GOT3 (cell line): ENCODE data around the gene PARD3B.

Experiments used
- DNase-seq: peaks from one replicate; lab custom pipeline; 2025; ENCODE audit warnings: mixed read lengths; lab: John Stamatoyannopoulos, UW

The PARD3B gene

DNA sequence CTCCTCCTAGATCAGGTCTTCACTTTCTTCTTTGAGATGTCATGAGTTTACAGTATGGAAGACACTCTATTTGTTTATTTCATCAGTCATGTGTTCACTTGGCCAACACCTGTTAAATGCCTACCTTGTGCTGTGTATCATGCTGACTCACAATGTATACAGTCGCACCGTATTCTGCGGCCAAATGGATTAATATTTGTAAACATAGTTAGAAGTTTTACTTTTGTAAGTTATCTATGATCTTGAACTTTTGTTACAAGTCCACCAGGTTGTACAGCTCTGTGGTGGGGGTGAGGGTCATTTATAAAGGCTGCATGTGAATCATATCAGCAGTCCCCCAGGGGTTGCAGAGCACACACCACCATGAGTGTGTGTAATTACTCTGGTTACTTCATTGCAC lies 728.4 kb downstream of the PARD3B start:
- no peak for DNase-seq

DNA sequence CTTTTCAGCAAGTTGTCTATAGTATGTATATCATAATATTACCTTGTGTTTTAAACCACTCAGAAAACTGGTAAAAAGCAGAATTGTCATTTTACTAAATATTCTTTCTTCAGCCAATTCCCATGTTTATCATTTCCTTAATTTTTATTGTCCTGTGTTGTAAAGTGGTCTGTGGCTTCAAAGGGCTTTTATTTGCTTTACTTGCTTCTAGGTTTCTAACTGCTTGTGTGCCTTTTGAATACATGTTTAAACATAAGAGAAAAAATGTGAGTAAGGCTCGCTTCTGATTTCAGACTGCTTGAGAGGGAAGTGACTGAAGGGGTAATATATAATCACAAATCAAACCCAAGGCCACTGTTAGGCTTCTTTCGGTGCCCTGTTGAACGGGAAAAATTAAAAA lies 729.5 kb downstream of the PARD3B start:
- DNase-seq, result no peak

DNA sequence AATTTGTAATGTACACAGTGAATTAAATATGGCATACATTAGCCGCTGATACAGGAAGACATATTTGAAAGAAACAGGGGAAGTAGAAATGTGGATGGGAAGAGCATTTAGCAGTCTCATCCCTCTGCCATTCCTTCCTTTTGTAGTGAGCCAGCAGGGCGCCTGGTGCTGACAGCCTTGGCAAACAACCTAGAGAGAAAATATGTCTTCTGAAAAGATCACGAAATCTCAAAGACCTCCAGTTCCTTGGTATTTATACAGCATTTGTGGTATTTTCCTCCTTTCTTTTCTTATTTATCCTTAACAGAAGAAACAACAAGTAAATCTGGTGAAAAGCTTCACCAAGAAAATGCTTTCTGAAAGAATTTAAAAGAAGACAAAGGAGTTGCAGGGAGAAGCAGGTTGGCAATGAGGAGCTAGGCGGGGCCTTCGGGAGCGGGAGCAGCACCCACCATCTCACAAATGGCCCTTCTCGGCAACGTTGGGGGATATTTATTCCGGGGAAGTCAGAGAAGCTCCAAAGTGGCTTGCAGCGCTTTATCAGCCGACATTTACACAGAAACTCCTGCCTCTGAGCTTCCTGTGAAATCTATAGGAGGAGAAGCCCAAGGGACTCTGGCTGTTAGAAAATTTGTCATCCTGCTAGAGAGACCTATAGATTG lies 731.0 kb downstream of the PARD3B start:
- DNase-seq, result no peak

DNA sequence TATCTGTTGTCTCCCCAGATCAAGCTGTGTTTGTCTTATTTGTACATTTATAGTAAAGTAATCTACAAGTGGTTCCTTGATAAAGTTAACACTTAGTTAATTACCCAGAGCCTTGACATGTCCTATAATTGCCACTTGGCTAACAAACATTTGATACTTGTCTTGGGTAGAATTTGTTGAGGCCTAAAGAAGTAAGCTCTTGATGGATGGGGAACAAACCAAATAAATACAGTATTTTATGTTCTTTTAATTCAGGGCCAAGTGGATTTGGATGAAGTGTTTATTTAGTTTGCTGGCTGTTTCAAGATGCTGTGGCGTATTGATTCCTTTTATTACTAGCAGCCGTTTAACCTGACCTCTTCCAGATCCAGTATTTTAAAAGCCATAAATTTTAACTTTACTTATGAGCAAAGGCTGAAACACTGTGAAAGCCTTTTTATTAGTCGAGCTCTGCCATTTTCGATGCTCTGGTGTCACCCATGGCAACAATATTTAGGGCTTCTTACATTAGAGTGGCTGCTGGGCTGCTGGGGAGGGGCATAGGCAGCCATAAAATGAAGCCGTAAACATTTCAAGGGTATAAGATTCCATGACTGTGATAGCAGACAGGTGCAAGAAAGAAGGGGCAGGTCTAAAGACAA lies 735.4 kb downstream of the PARD3B start:
- no peak for DNase-seq

DNA sequence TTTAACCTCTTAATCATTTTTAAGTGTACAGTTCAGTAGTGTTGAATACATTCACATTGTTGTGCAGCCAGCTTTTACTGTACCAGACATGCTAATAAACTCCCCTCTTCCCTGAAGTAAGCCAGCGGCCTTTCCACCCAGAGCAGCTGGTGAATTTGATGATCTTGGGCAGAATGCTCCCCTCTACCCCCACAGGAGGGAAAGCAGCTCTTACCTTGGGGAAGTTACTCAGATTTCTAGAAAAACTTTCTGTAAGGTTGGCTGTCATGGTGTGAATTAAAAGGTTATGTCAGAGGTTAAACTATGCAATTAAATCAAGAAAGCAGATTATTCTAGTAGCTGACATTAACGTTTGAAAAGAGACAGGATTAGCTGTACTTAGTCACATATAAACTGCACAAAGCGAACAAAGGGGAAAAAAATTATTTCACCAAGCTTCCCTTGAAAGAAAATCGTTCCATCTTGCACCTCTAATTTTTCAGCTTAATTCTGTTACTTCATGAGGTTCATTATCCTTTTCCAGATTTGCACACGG lies 738.5 kb downstream of the PARD3B start:
- DNase-seq, result no peak

DNA sequence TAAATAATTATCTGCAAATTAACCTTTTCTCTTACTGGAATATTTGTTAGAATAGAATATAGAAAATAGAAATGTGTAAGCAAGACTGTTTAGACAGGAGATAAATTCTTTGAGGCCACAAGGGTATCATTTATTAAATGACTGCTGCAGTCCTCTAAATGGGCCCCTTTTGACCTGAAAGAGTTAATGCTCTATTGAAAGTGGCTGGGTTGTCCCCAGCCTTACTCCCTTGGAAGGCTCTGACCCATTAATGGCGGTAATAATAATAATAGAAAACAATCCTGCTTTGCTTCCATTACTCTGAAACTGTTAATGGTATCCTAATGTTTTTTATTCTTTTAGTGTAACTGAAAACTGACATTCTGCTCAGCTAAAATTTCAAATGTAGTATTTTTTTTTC lies 739.1 kb downstream of the PARD3B start:
- DNase-seq, result no peak

DNA sequence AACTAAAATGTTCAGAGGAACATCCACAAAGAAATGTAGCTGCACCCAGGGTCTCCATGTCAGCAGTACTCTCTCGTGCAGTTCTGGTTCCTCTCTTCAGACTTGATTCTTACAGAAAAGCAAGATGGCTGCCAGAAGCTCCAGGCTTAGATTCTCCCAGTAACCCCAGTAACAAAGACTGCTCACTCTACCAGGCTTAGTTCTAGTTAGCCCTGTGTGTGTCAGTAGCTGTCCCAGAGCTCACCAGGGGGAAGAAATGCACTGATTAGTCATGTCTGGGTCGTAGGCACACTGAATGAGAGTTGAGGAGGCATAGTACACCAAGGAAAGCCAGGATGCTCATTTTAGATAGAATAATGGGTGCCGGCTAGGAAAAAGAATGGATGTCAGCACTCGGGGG lies 742.0 kb downstream of the PARD3B start:
- no peak for DNase-seq

DNA sequence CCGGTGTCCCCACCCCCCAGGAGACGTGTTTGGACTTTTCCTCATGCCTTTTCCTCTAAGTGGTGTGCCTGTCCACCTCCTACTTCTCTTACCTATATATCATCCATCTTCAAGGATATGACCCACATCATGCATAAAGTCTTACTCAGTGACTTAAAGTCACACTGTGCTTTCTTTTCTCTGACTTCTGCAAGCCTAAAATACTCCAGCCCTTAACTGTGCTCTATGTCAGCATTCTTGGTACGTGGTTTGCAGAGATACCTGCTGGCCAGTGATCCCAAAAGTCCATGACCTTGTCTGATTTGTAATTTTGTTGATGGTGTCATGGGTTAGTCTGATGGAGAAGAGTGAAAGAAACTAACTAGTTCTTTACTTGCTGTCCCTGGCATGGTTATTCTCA lies 743.4 kb downstream of the PARD3B start:
- DNase-seq, result no peak

DNA sequence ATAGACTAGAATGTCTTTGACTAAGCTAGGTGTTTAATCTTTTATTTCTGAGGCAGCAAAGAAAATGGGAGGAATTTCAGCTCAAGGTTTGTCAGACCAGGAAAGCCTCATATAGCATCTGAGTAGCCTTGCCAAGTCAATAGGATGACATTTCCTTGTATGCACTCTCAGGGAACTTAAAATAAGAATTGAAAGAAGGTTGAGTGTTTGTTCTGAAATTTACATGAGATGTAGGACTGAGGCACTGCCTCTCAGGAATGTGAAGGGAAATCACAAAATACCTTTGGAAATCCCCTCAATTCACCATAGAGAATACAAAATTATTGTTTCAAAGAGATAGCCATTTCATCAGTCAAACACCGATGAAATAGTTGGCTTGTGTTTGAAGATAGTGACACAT lies 745.0 kb downstream of the PARD3B start:
- DNase-seq, result no peak

DNA sequence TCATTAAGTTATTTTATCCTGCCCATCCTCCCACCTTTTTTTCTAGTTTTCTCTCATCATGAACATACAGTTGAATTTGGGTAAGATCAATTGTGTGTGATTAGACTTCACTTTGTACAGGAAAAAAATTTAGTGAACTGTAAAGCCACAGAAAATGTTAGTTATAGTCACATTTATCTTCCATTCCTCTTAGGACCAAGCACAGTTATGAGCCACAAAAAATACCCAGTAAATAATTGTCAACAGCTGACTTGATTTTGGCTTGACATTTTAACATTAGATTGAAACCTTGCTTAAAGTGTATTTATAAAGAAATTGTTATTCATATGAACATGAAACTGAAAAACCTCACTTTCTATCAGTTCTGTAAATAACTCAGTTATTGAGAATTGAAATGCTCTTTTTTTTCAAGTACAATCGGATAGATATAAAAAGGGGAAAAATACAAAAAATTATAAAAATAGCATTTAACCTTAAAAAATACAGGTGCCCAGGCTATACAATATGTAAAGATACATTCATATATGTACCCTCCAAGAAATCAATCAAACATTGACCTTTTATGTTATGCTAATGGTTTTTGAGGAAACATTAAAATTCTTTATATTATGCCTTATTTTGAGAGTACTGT lies 747.5 kb downstream of the PARD3B start:
- no peak for DNase-seq

DNA sequence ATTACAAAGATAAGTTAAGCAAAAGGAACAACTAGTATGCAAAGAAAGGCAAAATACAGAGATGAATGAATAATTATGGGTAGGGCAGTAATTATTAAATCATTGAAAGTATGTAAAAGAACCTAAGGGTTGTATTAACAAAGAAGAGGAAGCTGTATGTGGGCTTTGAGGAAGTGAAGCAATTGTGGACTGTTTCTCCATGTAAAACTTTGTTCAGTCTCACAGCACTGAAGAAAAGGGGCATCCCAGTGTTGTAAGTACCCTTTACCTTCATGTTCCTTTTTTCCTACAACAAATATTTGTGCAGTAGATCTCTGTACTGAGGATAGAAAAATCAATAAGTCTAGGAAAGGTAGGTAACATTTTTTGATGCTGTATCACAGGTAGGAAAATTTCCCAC lies 748.3 kb downstream of the PARD3B start:
- no peak for DNase-seq

DNA sequence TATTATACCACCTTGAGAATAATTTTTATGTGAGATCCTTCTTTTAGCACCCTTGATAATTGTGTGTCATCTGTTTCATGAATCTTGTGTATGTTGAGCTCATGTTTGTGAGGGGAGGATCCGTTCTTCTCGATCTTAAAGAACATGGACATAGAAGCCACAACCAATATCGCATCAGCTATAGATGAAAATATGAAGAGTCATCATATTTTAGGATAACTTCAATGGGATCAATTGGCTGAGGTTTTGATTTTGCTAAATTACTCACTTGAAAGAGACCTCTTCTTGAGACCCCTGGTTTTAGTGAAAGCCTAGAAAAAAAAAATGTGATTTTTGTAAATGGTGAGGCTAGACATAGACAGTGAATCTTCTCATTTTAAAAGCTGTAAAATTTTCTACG lies 751.7 kb downstream of the PARD3B start:
- no peak for DNase-seq

DNA sequence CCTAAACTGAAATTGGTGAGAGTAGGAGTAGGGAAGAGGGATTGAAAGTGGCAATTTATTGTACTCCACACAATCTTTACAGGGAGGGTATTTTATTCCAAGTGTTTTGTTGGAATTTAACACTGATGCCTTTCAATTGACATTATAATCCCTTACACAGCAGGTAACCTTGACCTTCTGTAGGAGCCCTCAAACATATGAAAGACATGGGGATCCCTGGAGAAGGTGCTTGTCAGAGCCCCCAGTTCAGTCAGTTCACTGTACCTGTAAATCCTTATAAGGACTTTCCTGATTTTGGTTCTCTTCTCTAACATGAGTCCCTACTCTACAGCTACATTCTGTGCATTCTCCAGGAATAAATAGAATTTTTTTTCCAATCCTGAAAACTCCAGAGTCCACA lies 752.1 kb downstream of the PARD3B start:
- no peak for DNase-seq

DNA sequence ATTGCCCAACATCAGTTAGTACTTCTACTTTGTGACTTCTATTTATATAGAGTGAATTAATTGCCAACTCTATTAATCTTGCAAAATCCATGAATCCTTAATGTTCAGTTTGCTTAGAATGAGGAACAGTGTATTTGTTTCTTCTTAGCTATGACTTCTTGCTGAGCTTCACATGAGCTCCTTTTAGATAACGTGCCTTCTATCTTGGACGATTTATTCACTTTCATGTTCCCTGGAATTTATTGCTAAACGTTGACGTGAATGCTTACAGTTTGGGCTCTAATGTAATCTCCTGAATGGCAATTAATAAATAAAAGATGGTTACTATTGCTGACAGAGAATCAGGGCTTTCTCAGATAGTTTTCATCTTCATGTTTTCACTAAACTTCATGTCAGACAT lies 752.6 kb downstream of the PARD3B start:
- DNase-seq, result no peak

DNA sequence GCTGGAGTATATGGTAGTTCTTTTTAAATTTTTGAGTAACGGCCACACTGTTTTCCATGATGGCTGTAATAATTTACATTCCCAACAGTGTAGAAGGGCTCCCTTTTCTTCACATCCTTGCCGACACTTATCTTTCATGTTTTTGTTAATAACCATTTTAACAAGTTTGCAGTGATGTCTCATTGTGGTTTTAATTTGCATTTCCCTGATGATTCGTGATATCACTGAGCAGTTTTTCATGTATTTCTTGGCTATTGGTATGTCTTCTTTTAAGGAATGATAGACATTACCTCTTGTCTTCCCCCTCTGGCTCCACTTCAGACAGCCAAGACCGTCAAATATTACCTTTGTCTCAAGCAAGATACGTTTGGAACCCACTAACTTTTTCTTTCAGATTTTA lies 765.9 kb downstream of the PARD3B start:
- DNase-seq, result no peak

DNA sequence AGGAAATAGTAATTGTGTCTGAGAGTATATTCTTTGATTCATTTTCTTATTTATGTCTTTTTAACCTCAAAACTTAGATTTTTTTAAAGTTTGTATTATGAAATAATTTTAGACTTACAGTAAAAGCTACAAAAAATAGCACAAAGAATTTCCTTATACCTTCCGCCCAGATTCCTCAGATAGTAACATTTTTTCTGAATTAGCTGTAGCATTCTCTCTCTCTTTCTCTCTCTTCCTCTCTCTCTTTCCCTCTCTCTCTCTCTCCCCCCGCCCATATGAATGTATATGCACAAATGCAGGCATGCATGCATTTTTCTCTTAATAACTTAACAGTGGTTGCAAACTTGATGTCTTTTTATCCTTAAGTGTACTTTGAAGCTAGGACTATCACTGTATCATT lies 776.0 kb downstream of the PARD3B start:
- DNase-seq, result no peak

DNA sequence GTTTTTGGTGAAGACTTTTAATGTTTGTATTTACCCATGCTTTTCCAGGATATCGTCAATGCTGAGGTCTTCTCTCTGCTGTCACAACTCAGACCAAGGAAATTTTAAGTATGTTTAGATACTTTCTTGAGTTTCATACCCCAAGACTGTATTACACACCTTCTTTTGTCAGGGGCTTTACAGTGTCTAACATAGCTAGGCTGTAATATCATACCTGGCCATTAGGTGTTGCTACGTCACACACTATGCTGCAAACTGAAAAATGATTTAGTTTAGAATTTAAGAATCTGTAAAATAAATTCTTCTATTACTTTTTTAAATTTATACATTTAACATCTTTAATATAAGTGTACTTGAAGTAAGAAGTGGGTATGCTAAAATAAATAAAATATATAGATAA lies 778.7 kb downstream of the PARD3B start:
- DNase-seq, result no peak

DNA sequence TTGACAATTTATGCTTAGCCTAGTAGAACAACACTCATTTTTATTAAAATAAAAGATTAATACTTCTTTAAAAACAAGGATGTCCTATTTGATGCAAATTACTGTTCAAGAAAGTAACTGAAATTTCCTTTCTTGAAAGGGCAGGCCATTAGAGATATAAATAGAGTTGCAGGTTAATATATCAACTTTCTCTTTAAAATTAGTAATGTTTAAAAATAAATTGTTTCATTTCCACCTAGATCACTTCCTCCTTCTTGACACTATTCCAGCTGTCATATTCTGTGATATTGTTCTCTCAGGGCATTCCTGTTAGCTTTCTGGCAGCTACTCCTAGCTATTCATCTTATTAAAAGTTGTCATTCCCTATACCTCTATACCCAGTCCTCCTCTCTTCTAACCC lies 779.1 kb downstream of the PARD3B start:
- DNase-seq, result no peak

DNA sequence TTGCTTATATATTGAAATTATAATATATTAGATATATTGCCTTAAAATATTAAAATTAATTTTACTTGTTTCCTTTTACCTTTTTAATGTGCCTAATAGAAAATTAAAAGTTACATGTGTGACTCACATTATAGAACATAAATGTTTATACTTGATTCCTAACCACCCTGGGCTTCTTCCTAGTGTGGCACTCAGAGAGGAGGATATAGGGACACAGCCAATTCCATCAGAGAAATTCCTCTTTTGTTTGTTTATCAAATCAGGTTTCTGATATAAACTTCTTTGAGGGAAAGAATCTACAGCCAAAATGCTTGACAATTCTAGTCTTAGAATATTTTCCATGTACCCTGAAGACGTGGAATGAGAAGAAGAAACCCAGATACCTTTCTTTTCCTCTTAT lies 788.1 kb downstream of the PARD3B start:
- DNase-seq, result no peak

DNA sequence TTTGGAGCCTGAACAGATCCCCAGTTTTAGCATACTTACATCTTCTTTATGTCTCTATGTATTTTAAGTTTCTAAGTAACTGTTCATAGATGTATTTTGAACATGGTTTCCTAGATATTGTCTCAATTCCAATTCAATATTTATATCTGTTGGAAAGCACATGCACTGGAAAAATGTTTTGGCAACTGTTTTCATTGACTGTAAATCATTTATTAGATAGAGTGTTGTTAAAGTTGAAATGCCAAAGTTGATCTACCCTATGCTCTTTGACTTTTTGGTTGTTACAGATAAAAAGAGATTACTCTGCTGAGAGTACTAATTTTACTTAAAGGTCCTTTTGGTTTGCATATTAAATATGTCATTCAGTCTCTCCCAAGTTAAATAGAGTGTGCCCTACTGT lies 792.0 kb downstream of the PARD3B start:
- no peak for DNase-seq

DNA sequence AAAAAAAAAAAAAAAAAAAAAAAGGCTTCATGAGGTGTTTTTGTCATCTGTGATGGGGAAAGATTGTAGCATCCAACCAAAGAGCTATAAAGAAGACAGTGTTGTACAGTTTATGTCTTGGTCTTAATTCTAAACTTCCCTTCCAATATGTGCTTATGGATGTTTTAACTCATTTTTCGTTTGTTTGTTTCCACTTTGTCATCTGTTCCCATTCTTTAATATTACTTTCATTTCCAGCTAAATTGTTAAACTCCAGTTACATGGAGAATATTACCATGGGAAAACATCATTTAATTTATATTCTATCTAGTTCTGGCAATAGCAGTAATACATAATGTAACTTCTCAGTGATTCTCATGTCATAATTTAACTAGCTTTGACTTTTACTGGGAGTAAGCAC lies 792.9 kb downstream of the PARD3B start:
- no peak for DNase-seq

DNA sequence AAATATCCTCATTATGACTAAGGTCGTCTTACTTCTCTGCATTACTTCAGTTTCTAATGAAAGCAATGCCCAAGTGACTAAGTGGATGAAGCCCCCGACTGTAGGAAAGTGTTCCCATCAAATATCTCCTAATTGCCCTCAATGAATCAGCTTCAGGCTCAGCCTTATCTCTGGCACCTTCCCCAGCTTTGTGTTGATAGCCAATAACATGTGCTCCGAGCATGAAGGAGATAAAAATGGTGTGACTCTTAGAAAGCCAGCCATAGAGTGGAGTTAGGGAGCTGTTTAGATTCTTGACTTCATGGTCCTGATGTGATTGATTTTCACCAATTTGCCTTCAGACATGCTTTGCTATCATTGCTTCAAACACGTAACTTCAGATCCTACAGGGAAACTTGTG lies 797.8 kb downstream of the PARD3B start:
- no peak for DNase-seq

DNA sequence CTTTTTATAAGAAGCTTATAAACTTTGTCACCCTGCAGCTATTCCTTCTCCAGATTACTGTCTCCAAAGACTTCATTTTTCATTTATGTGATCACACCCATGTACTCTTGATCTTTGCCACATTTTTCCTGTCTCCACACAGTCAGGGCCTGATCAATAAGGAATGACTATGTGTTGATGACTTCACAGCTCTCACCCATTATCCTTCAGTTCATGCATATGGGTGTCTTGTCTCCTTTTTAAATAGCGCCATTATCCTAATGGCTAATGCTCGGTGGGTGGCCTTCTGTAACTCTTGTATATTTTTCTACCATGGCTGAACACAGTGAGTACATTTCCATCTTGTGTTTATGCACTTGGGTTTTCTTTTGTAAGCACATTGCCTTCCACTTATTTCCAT lies 801.4 kb downstream of the PARD3B start:
- no peak for DNase-seq

DNA sequence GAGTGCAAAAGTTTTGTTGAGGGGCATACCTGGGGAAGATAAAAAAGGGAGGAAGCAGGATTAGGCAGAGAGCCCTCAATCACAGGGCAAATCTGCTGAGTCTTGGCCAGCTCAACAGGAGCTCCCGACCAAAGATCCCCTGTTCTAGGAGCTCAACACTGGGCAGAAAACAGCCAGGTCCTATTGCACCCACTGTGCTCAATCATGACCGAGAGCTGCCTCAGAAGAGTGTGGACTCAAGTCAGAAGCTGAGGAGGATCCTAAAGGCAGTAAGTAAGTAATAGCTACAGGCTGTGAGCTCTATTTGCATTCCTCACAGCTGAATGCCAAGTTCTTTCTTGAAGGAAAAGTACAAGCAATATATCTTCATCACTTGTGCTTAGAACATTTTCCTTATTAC lies 802.6 kb downstream of the PARD3B start:
- no peak for DNase-seq
